Activated naive CD4-positive, alpha-beta T cell treated with anti-CD3 and anti-CD28 coated beads, Interleukin-2, amount 50 U/mL, for 16 hours (primary cell): ENCODE results near the gene MYL5.
"Not testable (repeated sequence)": the region's sequence is repeated elsewhere in the genome, so short reads cannot be mapped to it uniquely, and the experiment has no call there.

Source experiments
- DNase-seq: peaks from one replicate; pipeline ENCODE4 v3.0.0-alpha.2; 2020

Gene MYL5, protein sequence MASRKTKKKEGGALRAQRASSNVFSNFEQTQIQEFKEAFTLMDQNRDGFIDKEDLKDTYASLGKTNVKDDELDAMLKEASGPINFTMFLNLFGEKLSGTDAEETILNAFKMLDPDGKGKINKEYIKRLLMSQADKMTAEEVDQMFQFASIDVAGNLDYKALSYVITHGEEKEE

DNA sequence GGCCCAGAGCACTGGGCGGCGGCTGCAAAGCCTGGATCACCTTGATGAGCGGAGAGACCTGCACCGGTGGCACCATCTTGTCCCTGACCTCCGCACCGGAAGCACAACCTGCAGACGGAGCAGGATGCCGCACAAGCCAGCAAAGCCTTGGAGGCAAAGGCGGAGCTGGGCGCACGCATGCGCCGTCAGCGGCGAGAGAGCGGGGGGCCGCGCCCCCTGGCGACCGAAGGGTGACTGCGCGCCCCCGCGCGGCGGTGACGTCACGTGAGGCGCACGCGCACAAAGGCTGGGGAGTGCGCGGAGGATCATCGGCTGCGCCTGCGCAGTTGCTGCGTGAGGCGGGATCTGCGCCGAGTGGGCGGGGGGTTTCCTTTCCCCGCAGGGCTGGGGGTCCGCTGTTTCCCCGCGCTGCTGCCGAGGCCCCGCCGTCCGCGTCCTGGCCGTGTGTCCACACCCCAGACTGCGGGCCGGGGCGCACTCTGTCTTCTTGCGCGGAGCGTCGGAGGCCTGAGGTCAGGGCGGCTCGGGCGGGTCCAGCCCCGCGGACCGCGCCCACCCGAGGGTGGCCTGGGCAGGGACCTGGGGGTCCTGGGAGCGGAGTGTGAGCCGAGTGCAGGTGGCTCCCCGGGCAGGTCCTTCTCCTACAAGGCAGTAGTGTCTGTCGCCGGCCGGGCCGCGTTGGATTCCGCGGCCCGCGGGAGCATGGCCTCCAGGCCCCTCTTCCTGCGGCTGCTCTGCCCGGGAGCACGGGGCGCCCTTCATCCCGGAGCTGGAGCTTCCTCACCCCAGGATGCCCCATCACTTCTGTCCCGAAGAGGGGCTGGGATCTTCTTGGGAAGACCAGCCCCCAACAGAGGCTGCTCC is at the start of gene MYL5, which contains the start of gene ATP5ME:
TSS of gene MYL5 (plus strand) at position 371 of the 864 bp plus-strand sequence. CDS start 3,485 bp downstream, outside the sequence.
TSS of gene ATP5ME (minus strand) at position 105 of the 864 bp plus-strand sequence. CDS start at position 76, 29 bp downstream.
- DNase-seq: peak; percentile 97

DNA sequence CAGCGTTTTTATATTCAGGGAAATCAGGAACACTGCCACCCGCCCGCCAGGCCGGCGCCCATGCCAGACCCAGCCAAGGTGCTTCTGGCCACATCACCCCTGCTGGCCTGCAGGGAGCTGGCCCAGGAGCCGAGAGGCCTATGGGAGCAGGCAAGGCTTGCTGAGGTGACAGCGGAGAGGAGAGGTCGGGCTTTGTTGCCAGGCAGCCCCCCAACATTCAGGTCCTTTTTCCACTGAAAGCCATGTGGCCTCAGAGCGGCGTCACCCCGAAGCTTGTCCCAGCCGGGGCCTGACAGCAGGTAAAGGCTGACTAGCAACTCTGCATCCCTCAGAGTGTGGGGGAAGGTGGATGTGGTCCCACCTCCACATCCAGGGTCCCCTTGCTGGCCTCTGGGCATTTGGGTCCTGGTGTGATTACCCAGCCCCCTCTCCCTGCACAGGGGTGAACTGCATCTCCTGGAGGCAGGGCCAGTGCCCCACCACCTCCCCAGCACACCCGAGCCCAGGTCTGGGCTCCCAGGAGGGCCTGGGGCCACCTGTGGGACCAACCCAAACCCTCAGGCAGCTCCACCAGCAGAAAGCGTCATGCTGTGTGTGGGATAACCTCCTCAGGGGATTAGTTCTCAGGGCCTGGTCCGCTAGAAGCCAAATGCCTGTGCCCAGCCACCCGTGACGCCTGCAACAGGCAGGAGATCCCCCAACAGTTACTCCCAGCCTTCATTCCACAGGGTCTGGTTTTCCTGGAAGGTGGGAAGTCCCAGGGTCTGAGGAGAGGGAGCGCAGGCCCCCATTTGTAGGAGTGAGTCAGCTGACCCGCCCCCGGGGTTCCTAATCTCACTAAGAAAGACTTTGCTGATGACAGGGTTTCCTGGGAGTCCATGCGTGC is 49.4 kb upstream of the MYL5 start, which contains the start of gene PDE6B:
TSS of gene PDE6B (plus strand) at position 869 of the 886 bp plus-strand sequence. CDS start 54 bp downstream, outside the sequence.
- no peak for DNase-seq

DNA sequence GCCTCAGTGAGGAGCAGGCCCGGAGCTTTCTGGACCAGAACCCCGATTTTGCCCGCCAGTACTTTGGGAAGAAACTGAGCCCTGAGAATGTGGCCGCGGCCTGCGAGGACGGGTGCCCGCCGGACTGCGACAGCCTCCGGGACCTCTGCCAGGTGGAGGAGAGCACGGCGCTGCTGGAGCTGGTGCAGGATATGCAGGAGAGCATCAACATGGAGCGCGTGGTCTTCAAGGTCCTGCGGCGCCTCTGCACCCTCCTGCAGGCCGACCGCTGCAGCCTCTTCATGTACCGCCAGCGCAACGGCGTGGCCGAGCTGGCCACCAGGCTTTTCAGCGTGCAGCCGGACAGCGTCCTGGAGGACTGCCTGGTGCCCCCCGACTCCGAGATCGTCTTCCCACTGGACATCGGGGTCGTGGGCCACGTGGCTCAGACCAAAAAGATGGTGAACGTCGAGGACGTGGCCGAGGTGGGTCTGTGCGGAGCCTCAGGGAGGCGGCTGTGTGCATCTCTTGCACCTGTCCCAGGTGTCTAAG is 48.6 kb upstream of the MYL5 start:
- no peak for DNase-seq

DNA sequence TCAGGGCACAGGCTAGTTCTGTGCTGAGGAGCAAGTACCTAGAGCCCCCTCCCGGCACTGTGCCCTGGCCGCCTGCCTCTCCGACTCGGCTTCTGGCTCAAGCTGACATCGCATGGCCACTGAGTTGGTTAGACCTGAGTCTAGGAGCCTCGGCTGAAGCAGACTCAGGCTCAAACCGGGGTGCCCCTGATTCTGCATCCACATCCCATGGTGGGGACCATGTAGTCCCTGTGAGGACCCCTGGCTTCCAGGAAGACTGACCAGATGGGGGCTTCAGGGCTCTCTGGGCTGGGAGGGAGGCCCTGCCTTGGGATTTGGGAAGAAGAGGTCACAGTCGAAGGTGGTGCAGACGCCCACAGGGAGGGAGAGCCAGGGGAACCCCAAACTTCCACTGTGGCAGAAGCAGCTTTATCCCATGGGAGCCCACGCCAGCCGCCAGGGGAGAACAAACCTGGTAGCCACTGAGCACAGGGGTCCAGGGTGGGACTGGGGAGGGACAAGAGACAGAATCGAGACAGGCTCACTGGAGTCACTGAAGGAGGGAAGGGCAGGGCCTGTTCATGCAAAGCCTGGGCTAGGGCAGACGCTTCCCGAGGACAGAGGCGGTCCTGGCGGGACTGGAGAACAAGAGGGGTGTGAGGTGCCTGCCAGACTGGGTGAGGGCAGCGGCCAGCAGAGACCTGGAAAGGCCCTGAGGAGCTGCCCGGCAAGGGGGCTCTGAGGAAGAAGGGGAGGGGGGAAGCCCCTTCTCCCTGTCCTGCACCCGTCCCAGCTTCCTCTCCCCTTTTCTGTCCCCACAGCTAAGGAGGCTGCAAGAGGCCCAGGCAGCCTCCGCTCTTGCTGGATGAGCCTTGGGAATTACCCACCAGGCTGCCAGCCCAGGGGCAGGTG is 47.9 kb upstream of the MYL5 start:
- no peak for DNase-seq

DNA sequence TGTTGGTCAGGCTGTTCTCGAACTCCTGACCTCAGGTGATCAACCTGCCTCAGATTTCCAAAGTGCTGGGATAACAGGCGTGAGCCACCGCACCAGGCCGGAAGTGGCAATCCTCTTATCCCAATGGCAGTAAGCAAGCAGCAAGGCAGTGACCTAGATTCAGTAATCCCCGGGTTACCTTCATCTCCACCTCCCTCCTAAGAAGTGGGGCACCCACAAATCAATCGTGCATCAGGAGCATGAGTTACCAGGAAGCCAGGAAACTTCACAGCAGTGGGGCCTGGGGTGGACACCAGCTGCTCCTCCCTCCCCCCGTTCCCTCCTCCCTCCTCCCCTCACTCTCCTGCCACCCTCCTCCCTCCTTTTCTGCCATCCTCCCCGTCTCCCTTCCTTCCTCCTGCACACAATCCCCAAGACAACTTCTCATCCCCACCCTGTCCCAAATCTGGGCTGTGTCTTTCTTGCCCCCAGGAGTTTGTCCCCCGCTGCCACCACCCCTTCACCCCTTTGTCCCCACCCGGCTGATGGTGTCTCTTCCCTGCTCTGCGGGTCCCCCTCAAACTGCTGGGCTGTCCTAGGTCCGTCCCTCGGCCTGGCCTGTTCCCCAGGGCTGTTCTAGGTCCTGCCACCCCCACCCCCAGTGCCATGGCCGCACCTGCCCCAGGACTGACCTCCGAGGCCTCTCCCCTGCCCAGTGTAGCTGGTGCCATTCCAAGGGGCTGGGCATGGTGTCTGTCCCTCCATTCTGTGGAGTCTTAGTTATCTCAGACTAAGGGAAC is 46.8 kb upstream of the MYL5 start:
- DNase-seq: no peak

DNA sequence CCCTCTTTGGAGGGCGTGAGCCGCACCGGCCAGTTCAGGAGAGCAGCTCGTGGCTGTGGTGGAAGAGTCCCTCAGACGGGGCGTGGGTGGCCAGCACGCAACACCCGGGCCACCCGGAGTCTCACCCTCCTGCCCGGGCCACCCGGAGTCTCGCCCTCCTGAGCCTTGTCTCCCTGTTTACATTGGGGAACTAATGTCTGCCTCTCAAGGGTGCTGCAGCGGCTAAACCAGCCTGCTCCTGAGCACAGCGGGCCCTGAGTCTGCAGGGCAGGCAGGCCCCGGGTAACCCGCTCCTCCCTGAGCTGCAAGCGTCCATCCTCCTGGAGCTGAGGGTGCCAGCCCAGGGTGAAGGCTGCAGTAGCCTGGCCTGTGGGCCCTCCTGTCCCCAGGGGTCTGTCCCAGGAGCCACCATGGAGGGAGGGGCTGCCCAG is 46.0 kb upstream of the MYL5 start:
- DNase-seq: no peak

DNA sequence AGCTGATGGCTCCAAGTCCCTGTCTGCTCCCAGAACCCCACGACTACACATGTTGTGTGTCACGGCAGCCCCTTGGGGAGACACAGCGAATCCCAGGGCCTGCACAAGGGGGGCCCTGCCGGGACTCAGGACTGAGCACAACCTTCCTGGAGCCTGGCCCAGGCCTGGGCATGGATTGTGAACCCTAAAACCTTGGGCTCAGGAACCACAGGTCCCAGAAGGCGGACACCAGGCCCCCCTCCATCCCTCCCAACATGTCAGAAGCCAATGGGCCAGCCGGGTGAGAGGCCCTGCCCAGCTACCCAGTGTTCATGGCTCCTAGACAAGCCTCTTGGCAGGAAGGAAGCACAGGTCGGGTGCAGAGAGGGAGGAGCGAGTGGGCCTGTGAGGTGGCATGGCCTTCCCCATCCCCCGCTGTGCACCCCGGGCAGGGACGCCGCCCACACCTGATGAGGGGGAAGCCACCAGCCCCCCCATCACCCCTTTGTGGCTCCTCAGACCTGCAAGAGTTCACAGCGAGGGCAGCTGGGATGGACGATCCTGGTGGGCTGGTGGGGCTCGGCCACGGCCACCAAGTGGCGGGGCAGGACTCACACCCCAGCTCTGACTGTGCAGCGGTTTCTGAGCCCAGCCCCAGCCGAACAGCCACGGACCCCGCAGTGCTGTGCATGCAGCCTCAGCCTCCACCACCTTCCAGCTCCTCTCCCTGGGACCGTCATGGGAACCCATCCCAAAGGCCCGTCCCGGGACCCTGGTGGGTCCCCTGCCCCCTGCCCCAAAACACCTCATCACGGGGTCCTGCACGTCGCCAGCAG is 45.3 kb upstream of the MYL5 start:
- no peak for DNase-seq

DNA sequence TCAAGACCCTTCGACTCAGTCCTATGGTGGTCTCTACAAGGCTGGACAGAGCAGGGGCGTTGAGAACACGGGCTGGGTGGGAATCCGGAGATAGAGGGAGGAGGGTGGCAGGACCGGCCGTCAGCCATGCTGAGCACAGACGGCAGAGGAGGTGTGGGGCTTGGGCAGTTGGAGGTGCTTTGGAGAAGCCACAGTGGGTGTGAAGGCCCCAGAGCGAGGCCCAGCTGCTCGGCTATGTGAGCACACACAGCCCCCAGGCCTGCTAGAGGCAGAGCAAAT is 44.8 kb upstream of the MYL5 start:
- DNase-seq: no peak

DNA sequence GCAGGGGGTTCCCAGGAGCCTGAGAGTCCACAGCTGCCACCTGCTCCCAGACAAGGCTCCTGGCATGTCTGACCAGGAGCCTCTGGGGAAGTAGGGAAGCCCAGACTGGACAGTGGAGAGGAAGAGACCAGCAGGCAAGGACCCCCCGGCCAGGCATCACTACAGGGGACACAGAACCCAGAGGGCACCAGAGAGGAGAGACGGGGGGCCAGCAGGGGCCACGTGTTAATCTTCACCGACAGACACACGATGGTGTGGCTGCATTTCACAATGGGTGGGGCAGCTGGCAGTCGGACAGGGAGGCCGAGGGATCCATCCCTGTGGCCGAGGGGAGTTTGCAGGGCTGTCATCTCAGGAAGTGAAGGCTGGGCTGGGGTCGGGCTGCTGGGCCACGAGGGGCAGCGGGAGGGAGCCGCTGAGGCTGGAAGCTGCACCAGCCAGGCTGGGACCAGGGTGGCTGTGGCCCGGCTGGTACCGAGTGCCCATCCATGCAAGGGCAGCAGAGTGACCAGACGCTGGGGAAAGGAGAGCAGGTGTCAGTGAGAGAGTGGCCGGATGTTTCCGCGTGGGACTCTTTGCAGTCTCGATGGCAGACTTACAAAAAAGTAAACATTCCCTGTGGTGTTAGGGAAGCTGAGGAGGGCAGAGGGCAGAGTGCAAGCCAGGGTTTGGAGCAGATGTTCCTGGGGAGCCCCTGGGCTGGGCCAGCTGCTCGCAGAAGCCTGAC is 44.3 kb upstream of the MYL5 start:
- no peak for DNase-seq

DNA sequence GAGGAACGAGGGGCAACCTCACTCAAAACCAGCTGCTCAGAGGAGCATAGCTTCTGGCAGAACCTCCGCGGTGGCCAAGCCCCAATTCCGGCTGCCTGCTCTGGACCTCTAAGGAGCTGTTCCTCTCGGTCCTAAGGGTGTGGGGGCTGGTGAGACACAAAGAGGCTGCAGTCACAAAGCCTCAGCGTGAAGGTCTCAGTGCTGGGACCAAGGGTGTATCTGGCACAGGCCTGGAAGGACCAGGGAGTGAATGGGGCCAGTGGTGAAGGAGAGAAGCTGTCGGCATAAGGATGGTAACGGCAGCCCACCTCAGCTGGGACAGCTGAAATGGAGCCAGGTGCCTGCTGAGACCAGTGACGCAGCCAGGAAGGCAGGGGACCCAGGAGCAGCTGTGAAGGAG is 43.7 kb upstream of the MYL5 start:
- DNase-seq: no peak

DNA sequence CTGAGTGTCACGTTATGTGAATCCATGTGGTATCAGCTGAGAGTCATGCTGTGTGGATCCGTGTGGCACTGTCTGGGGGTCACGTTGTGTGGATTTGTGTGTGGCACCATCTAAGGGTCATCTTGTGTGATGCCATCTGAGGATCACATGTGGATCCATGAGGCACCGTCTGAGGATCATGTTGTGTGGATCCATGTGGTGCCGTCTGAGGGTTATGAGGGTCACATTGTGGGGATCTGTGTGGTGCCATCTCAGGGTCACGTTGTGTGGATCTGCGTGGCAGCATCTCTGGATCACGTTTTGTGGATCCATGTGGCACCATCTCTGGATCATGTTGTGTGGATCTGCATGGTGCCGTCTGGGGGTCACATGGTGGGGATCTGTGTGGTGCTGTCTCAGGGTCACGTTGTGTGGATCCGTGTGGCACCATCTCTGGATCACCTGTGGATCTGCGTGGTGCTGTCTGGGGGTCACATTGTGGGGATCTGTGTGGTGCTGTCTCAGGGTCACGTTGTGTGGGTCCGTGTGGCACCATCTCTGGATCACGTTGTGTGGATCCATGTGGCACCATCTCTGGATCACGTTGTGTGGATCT is 42.0 kb upstream of the MYL5 start:
- no peak for DNase-seq

DNA sequence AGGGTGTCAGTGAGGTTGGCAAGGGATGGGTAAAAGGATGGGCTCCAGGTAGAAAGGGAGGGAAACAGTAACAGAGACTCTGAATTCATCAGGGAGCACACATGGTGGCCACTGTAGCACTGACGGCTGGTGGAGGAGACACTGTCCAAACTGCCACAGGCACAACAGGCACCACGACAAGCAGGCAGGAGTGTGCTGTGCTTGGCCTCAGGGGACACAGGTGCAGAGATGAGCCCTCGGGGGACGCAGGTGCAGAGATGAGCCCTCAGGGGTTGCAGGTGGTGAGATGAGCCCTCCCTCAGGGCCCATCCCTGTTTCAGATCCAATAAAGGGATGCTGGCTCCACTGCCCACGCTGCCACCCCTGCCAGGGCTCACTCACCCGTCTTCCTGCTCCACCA is 41.4 kb upstream of the MYL5 start:
- DNase-seq: no peak

DNA sequence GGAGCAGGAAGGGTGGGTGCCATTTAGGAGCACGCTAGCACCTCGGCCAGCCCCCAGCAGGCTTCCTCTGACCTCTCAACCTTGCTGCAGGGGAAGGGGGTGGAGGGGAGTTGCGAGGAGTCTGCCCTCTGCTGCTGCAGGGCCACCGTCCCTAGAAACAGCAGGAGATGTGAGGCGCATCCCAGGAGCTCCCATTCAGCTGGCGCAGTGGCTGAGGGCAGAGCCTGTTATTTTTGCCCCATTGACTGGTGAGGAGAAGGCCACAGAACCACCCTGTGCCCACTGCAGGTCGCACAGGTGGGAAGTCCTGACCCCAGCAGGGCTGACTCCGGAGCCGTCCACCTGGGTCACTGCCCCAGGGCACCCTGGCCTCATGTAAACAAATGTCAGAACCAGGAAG is 40.9 kb upstream of the MYL5 start:
- DNase-seq: no peak

DNA sequence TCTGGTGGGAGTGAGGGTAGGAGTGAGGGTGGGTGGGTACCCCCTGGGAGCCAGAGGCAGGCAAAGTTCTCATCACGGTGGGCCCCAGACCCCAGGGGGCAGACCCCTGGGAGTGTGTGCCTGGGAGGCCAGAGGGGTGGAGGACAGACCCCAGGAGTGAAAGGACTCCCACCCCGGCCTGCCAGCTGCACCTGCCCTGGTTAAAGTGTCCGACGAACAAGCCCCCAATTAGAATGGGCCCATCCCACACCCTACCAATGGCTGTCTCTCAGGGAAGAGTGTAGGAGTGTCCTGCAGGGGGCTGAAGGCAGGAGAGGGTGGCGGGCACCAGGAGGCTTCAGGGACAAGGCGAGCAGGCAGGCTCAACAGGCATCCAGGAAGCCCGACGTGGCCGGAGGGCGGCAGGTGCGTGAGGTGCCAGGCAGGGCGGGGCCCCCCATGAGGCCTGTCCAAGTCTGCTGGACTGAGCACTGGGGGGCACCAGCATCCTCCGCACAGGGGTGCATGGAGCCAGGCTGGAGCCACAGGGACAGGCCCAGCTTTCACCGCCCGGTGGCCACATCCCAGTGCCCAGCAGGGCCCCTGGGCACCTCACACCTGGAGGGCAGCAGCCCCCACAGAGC is 40.3 kb upstream of the MYL5 start:
- no peak for DNase-seq

DNA sequence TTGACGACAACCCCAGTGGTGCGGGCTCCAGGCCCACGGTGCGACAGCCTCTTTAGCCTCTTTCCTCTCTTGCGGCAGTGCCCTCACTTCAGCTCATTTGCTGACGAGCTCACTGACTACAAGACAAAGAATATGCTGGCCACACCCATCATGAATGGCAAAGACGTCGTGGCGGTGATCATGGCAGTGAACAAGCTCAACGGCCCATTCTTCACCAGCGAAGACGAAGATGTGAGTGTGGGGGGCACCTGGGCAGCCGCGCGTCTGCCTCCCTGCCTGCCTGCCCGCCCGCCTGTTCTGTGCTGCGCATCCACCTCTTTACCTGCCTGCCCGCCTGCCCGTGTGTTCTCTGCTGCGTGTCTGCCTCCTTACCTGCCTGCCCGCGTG is 39.8 kb upstream of the MYL5 start:
- no peak for DNase-seq

DNA sequence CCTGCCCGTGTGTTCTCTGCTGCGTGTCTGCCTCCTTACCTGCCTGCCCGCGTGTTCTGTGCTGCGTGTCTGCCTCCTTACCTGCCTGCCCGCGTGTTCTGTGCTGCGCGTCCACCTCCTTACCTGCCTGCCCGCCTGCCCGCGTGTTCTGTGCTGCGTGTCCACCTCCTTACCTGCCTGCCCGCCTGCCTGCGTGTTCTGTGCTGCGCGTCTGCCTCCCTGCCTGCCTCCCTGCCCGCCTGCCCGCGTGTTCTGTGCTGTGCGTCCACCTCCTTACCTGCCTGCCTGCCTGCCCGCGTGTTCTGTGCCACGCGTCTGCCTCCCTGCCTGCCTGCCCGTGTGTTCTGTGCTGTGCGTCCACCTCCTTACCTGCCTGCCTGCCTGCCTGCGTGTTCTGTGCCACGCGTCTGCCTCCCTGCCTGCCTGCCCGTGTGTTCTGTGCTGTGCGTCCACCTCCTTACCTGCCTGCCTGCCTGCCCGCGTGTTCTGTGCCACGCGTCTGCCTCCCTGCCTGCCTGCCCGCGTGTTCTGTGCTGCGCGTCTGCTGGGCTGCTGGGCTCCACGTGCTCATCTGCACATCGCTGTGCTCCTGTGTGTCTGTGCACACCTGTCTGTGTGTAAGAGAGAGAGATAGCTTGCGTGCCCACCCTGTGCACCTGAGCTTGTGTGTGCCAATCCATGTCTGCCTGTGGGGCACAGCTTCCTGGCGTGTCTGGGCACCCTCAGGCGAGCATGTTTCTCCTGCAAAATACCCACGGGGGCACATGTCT is 39.1 kb upstream of the MYL5 start:
- not testable (repeated sequence) for DNase-seq

DNA sequence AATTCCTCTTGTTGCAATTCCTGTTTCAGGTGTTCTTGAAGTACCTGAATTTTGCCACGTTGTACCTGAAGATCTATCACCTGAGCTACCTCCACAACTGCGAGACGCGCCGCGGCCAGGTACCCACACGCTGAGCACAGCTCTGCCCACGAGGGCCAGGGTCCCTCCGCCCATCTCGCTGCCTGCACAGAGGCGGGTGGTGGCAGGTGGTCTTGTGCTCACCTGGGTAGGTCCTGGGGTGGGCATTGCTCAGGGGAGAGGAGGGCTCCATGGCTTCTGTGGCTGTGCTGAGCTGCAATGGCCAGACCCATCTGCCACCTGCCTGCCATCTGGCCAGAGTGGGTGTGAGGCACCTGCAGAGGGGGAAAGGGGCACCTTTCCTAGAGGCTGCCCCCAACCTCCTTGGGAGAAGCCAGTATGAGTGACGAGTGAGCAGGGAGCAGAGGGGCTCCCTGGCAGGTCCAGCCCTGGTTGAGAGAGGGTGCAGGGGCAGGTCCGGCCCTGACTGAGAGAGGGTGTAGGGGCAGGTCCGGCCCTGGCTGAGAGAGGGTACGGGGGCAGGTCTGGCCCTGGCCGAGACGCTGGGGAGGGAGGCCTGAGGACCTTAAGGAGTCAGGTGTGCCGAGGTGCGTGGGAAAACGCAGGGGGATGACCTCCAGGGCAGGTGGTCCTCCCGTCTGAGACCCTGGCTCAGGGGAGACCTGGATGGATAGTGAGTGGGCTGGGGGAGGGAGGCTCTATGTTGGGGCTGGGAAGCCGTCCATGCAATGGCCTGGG is 38.3 kb upstream of the MYL5 start:
- no peak for DNase-seq
